K562 (cell line): ENCODE results near the gene ACSF2. TPM values are rescaled to one million over a fixed set of nuclear protein-coding genes. Genes with fewer than 3 reads are reported as not detected.
A peak's percentile ranks its signal among the peaks of the same experiment; 100 is the strongest.

ENCODE experiments used
- ATAC-seq: fragments of 200-7000 bp; cut with Tn5 transposase; 3 replicates; pipeline ENCODE4 v1.9.1; 2020; ENCODE audit warnings: moderate library complexity
- BruUV-seq: library from RNA; stranded (reverse); fragments of 400-500 nt; replicated peaks from 2 replicates; lab custom pipeline; 2021; lab: Mats Ljungman, UMichigan
- CTCF ChIA-PET: fragments of 300-600 bp; formaldehyde crosslinking; extraction: SDS; loops from one replicate; lab custom pipeline; 2021; ENCODE audit warnings: low intra/inter-chr PET ratio; lab: Yijun Ruan, JAX
- POLR2A ChIA-PET: fragments of 300-600, 350-650 bp; sonication (Branson Sonifier 250); formaldehyde crosslinking; extraction: SDS; loops from one replicate; lab custom pipeline; 2021; ENCODE audit warnings: antibody characterized with exemption, inconsistent platforms; lab: Yijun Ruan, JAX
- DNase-seq, 4 experiments: peaks; one replicate each; pipeline versions ENCODE4 v3.0.0 to v3.0.0-alpha.2; 2011 to 2018; ENCODE audit warnings: low spot score in 3 of 4, mixed read lengths in 3 of 4; ENCODE audit errors: extremely low read depth in 1 of 4
- FAIRE-seq: peaks from 2 replicates; lab custom pipeline; 2011; peaks lifted over from hg19 to GRCh38; lab: Jason Lieb, UNC
- H2AFZ ChIP-seq: 2 replicates; pipeline ENCODE4 v1.6.0; 2011; ENCODE audit warnings: low read depth, low read length, control low read depth, inconsistent platforms
- H3K27ac ChIP-seq: fragments of 200-600 bp; 3 replicates; pipeline ENCODE4 v1.8.0; 2011; ENCODE audit warnings: low read depth, mild to moderate bottlenecking, control low read depth, inconsistent platforms, low read length, moderate library complexity, mixed read lengths; ENCODE audit errors: extremely low read depth
- H3K27me3 ChIP-seq, 2 experiments: fragments of 300-600 bp in 1 of 2; 2 replicates in 1 of 2; 3 replicates in 1 of 2; pipeline versions ENCODE4 v1.6.0 to v1.8.0; 2011; ENCODE audit warnings: inconsistent platforms in 2 of 2, low read length in 2 of 2, mild to moderate bottlenecking in 1 of 2, mixed read lengths in 1 of 2, moderate library complexity in 1 of 2; ENCODE audit not compliant: control insufficient read depth in 2 of 2, insufficient read depth in 2 of 2
- H3K36me3 ChIP-seq: fragments of 300-600 bp; 3 replicates; pipeline ENCODE4 v1.8.0; 2011; ENCODE audit warnings: mild to moderate bottlenecking, low read length, inconsistent platforms; ENCODE audit not compliant: control insufficient read depth, insufficient read depth
- H3K4me1 ChIP-seq, 2 experiments: fragments of 200-600 bp in 1 of 2; replicated peaks in 1 of 2; 2 replicates in 1 of 2; 3 replicates in 1 of 2; pipeline versions ENCODE4 v1.5.1 to v1.8.0; 2011; ENCODE audit warnings: inconsistent platforms in 2 of 2, low read length in 2 of 2, mild to moderate bottlenecking in 1 of 2, mixed read lengths in 1 of 2, moderate library complexity in 1 of 2; ENCODE audit not compliant: control insufficient read depth in 2 of 2, insufficient read depth in 2 of 2
- H3K4me2 ChIP-seq: 2 replicates; pipeline ENCODE4 v1.6.1; 2011; ENCODE audit warnings: low read length, control low read depth, inconsistent platforms, mixed read lengths; ENCODE audit not compliant: insufficient read depth
- H3K4me3 ChIP-seq: fragments of 200-600 bp; sonication (generic), shearing (Covaris generic); 2 replicates; pipeline ENCODE4 v1.5.1; 2016; ENCODE audit warnings: control low read depth, inconsistent platforms
- H3K79me2 ChIP-seq: fragments of 200-600 bp; 3 replicates; pipeline ENCODE4 v1.8.0; 2011; ENCODE audit warnings: low read length, inconsistent platforms; ENCODE audit not compliant: control insufficient read depth, insufficient read depth
- H3K9ac ChIP-seq, 2 experiments: 2 replicates each; pipeline versions ENCODE4 v1.6.0 to v1.6.1; 2011; ENCODE audit warnings: low read depth in 2 of 2, low read length in 2 of 2, control low read depth in 1 of 2, inconsistent platforms in 1 of 2, mild to moderate bottlenecking in 1 of 2, mixed read lengths in 1 of 2; ENCODE audit not compliant: insufficient read depth in 1 of 2
- H3K9me1 ChIP-seq: one replicate; pipeline ENCODE4 v1.6.0; 2011; ENCODE audit warnings: inconsistent platforms, mild to moderate bottlenecking, low read length, moderate library complexity; ENCODE audit not compliant: control insufficient read depth, insufficient read depth
- H3K9me3 ChIP-seq: replicated peaks from 2 replicates; pipeline ENCODE4 v1.5.1; 2011; ENCODE audit warnings: low read depth, low read length, inconsistent platforms; ENCODE audit not compliant: control insufficient read depth, insufficient read depth
- H4K20me1 ChIP-seq: replicated peaks from 2 replicates; pipeline ENCODE4 v1.6.1; 2011; ENCODE audit warnings: low read length, inconsistent platforms, mixed read lengths; ENCODE audit not compliant: control insufficient read depth, insufficient read depth
- CBX8 ChIP-seq: fragments of 200-600 bp; sonication (generic); IDR thresholded peaks from 2 replicates; pipeline ENCODE4 v1.6.1; 2012; ENCODE audit warnings: borderline replicate concordance, mixed run types, low read depth, mild to moderate bottlenecking, moderate library complexity, mixed read lengths, low read length, control low read depth, inconsistent platforms; ENCODE audit not compliant: poor library complexity, severe bottlenecking; ENCODE audit errors: extremely low read depth
- CEBPB ChIP-seq: fragments of 450-650 bp; IDR thresholded peaks from 2 replicates; pipeline ENCODE4 v1.6.1; 2016; ENCODE audit warnings: missing genetic modification characterization, missing compliant biosample characterization
- CEBPG ChIP-seq, 3 experiments: fragments of 200-800 bp in 1 of 3; sonication (Bioruptor generic) in 1 of 3; sonication (generic) in 1 of 3; formaldehyde crosslinking in 1 of 3; IDR thresholded peaks in 2 of 3; conservative IDR thresholded peaks in 1 of 3; 2 replicates each; pipeline versions ENCODE4 v1.6.1 to v1.8.0; 2016 to 2022; ENCODE audit warnings: missing compliant biosample characterization in 2 of 3, missing genetic modification characterization in 2 of 3, mild to moderate bottlenecking in 1 of 3, missing genetic modification reagents in 1 of 3
- CHCHD3 ChIP-seq: fragments of 250-450 bp; sonication (Bioruptor Pico); IDR thresholded peaks from 2 replicates; pipeline ENCODE4 v2.1.2; 2022; ENCODE audit warnings: mild to moderate bottlenecking
- ETV6 ChIP-seq, 3 experiments: fragments of 150-350 bp in 1 of 3; sonication (generic) in 1 of 3; formaldehyde crosslinking in 1 of 3; IDR thresholded peaks; 2 replicates each; pipeline versions ENCODE4 v1.6.1 to v1.8.0; 2014 to 2022; ENCODE audit warnings: borderline replicate concordance in 2 of 3, low read depth in 2 of 3, antibody characterized with exemption in 1 of 3, low read length in 1 of 3, mild to moderate bottlenecking in 1 of 3, missing genetic modification reagents in 1 of 3
- FUS ChIP-seq: fragments of 200-400 bp; formaldehyde crosslinking; optimal IDR thresholded peaks from 2 replicates; pipeline ENCODE3; 2017; ENCODE audit warnings: low read depth, low read length
- GTF2F1 ChIP-seq: IDR thresholded peaks from 2 replicates; pipeline ENCODE4 v1.6.1; 2011; ENCODE audit warnings: low read depth, low read length, improper control_type of control experiment
- KLF13 ChIP-seq: fragments of 450-650 bp; IDR thresholded peaks from 2 replicates; pipeline ENCODE4 v1.6.1; 2016; ENCODE audit warnings: missing genetic modification characterization, low read depth, mild to moderate bottlenecking, missing compliant biosample characterization, moderate library complexity, borderline replicate concordance
- SMAD4 ChIP-seq: fragments of 250-450 bp; sonication (Bioruptor Pico); conservative IDR thresholded peaks from 2 replicates; pipeline ENCODE4 v1.8.0; 2021; ENCODE audit warnings: inconsistent platforms, mild to moderate bottlenecking, moderate library complexity
- SPI1 ChIP-seq: IDR thresholded peaks from 2 replicates; pipeline ENCODE4 v1.6.1; 2011; ENCODE audit warnings: low read depth, low read length, control low read depth, borderline replicate concordance
- TEAD4 ChIP-seq, 2 experiments: sonication (generic) in 1 of 2; formaldehyde crosslinking in 1 of 2; IDR thresholded peaks; 2 replicates each; pipeline versions ENCODE4 v1.6.1 to v1.8.0; 2012 to 2022; ENCODE audit warnings: borderline replicate concordance in 1 of 2, inconsistent platforms in 1 of 2, low read length in 1 of 2, mild to moderate bottlenecking in 1 of 2, missing genetic modification reagents in 1 of 2
- ZNF143 ChIP-seq: sonication (generic); formaldehyde crosslinking; IDR thresholded peaks from 2 replicates; pipeline ENCODE4 v1.9.0; 2022; ENCODE audit warnings: mild to moderate bottlenecking, missing genetic modification reagents
- ZNF324 ChIP-seq: fragments of 250-450 bp; sonication (Bioruptor Pico); IDR thresholded peaks from 2 replicates; pipeline ENCODE4 v1.4.0; 2020; ENCODE audit warnings: mild to moderate bottlenecking
- WGBS: fragments of 100-300 bp; shearing (Covaris generic); methylation state at CpG from one replicate; pipeline ENCODE4 v1.1.6; 2016; ENCODE audit warnings: low coverage, mixed read lengths; ENCODE audit not compliant: insufficient coverage; ENCODE audit errors: missing lambda C conversion rate; 5-methylcytosine and 5-hydroxymethylcytosine counted together
- in situ Hi-C: fragments of 300-500 bp; cut with MboI; formaldehyde crosslinking; loops from 4 replicates; pipeline ENCODE4 v1.15.0; 2018; ENCODE audit warnings: inconsistent platforms, mixed read lengths
- intact Hi-C: fragments of 100-400 bp; cut with micrococcal nuclease; formaldehyde crosslinking; loops from 2 replicates; pipeline ENCODE4 v1.14.2; 2022
- polyA plus RNA-seq, 8 experiments: library from polyadenylated mRNA; depleted of rRNA in 4 of 8; stranded (reverse) in 5 of 8; unstranded in 3 of 8; fragments of >200 nt; fragmentation: Nextera tagmentation in 2 of 8; fragmentation: Illumina TruSeq in 1 of 8; extraction: Ambion mirVana in 2 of 8; extraction: Trizol in 1 of 8; gene quantifications; 2 replicates each; pipeline versions ENCODE4 v1.2.1 to v1.2.3, GENCODE V29; 2011 to 2014; ENCODE audit warnings: inconsistent platforms in 1 of 8, missing spikeins in 1 of 8
- total RNA-seq, 7 experiments: library from RNA; depleted of rRNA in 6 of 7; stranded (reverse); fragments of >200 nt in 6 of 7; fragmentation: Illumina TruSeq in 2 of 7; extraction: Trizol in 2 of 7; gene quantifications; 2 replicates each; pipeline versions ENCODE4 v1.2.1 to v1.2.3, GENCODE V29; 2011 to 2021; ENCODE audit warnings: low replicate concordance in 1 of 7

ACSF2 gene
- total and polyA plus RNA-seq, 9 of the 15 experiments (the other 6 are each of a cell fraction or from before 2014, with no cell fraction given), result 0.89 to 6.1 (median 3.5) TPM

- H3K27me3 ChIP-seq, result no peaks in the 10 kb centered on the region; a peak in 1 of 5 replicates
- no peak overlapping the region for H3K27ac ChIP-seq
- DNase-seq (no peak), ATAC-seq (no peak), FAIRE-seq (no peak)
- CTCF ChIA-PET, result no interaction called here
- no peak overlapping the region for H3K9ac ChIP-seq
- H3K36me3 ChIP-seq, result no peaks in the 10 kb centered on the region
- POLR2A ChIA-PET, result no interaction called here
- no peaks in the 10 kb centered on the region for H3K9me1 ChIP-seq
- no peak overlapping the region for H2AFZ ChIP-seq
- H3K9me3 ChIP-seq, result no peaks in the 10 kb centered on the region
- no peak overlapping the region for H3K4me3 ChIP-seq
- H3K4me1 ChIP-seq, result no peaks in the 10 kb centered on the region; a peak in 2 of 5 replicates
- in situ Hi-C loops (no loop called here), intact Hi-C loops (no loop called here)
- no peaks in the 10 kb centered on the region for H4K20me1 ChIP-seq
- no TSS peak for BruUV-seq
- H3K4me2 ChIP-seq, result no peak overlapping the region
- H3K79me2 ChIP-seq, result no peaks in the 10 kb centered on the region
- TF ChIP-seq CEBPG (CRISPR knock-in tag; IDR thresholded peaks at IDR 0.05) (no peak), CEBPG (tag; conservative IDR thresholded peaks at IDR 0.05 in 1 of 2, IDR thresholded peaks at IDR 0.05 in 1 of 2) (peak; percentile 18 to 28; a peak in 2 of 4 replicates), CEBPB (tag) (0 out of 2 replicates have a peak, but pooled peaks have one; percentile 27), GTF2F1 (no peak)
- 0% methylated on average over 1 of the region's 1 CpG for WGBS
These were observed 65.5 kb downstream of the ACSF2 start for GRCh38 chr17:50491505-50491904.

GRCh38 chr17:50492214-50492613, 66.2 kb downstream of the ACSF2 start:
- FAIRE-seq, result no peak
- Histone ChIP-seq H3K79me2 (no peaks in the 10 kb centered on the region), H3K36me3 (no peaks in the 10 kb centered on the region), H3K27ac (no peak overlapping the region), H3K4me2 (no peak overlapping the region), H3K4me3 (no peak overlapping the region), H3K27me3 (no peaks in the 10 kb centered on the region; a peak in 1 of 5 replicates), H3K9me3 (no peaks in the 10 kb centered on the region), H3K4me1 (no peaks in the 10 kb centered on the region; a peak in 2 of 5 replicates), H4K20me1 (no peaks in the 10 kb centered on the region), H3K9ac (no peak overlapping the region), H3K9me1 (no peaks in the 10 kb centered on the region), H2AFZ (no peak overlapping the region)
- ChIA-PET POLR2A (interaction anchor here (1.0 kb wide), 1 partner anchor 38 kb away, joined by 3 read pairs; no protein-coding TSS in a partner anchor), CTCF (no interaction called here)
- ATAC-seq, result no peak
- no peak for DNase-seq
- in situ Hi-C loops, result no loop called here
- BruUV-seq, result no TSS peak
- intact Hi-C loops, result no loop called here
- WGBS, result 50% methylated on average over 2 of the region's 8 CpGs
- TF ChIP-seq CHCHD3 (CRISPR knock-in tag) (no peak), ZNF143 (CRISPR knock-in tag) (no peak), KLF13 (tag) (no peak), CBX8 (no peak), TEAD4 (IDR thresholded peaks at IDR 0.05; ENCODE audit: low read length) (no peak), TEAD4 (CRISPR knock-in tag; IDR thresholded peaks at IDR 0.05; ENCODE audit: borderline replicate concordance) (no peak), ZNF324 (CRISPR knock-in tag) (no peak), SPI1 (no peak), ETV6 (IDR thresholded peaks at IDR 0.05; ENCODE audit: borderline replicate concordance in 1 of 2, low read depth in 2 of 2, low read length in 1 of 2) (no peak), ETV6 (CRISPR knock-in tag; IDR thresholded peaks at IDR 0.05; ENCODE audit: borderline replicate concordance) (no peak), FUS (no peak), SMAD4 (no peak)
